Measurements from ENCODE around the gene ANO3. TPM values are rescaled to one million over a fixed set of nuclear protein-coding genes. Genes with fewer than 3 reads are reported as not detected.

The ANO3 gene
- total and polyA plus RNA-seq, 2 donors (not counting 3 experiments of a cell fraction or from before 2014, with no cell fraction given), result not detected

- DNase-seq (ENCODE audit: low read depth, low spot score), result no peak
- Histone ChIP-seq H2AFZ (ENCODE audit: low read depth, low read length) (no peak overlapping the region), H3K9me3 (replicated peaks; ENCODE audit: control insufficient read depth, insufficient read depth, low read length) (no peaks in the 10 kb centered on the region), H3K27me3 (ENCODE audit: control insufficient read depth in 2 of 2, insufficient read depth in 2 of 2, low read length in 2 of 2) (no peaks in the 10 kb centered on the region), H3K36me3 (ENCODE audit: control insufficient read depth in 2 of 2, extremely low read depth in 1 of 2, insufficient read depth in 2 of 2, low read length in 2 of 2) (no peaks in the 10 kb centered on the region), H3K27ac (ENCODE audit: insufficient read depth, low read depth, low read length) (no peak overlapping the region), H3K79me2 (ENCODE audit: control insufficient read depth, insufficient read depth, low read length) (no peaks in the 10 kb centered on the region), H3K4me1 (ENCODE audit: control insufficient read depth, extremely low read depth, insufficient read depth, low read length) (no peaks in the 10 kb centered on the region), H3K4me2 (ENCODE audit: insufficient read depth, low read length) (no peak overlapping the region), H3K9me1 (replicated peaks; ENCODE audit: control insufficient read depth, extremely low read depth, insufficient read depth, low read length) (no peaks in the 10 kb centered on the region), H3K4me3 (replicated peaks in 1 of 3; ENCODE audit: insufficient read depth in 1 of 3, low read depth in 1 of 3, low read length in 3 of 3) (no peak overlapping the region), H4K20me1 (replicated peaks; ENCODE audit: control insufficient read depth, extremely low read depth, insufficient read depth, low read length) (no peaks in the 10 kb centered on the region), H3K9ac (replicated peaks; ENCODE audit: extremely low read depth, insufficient read depth, low read length) (no peak overlapping the region)
- FAIRE-seq, result no peak
- ChIA-PET CTCF (no interaction called here), POLR2A (no interaction called here)
- TF ChIP-seq, protein P1, sequence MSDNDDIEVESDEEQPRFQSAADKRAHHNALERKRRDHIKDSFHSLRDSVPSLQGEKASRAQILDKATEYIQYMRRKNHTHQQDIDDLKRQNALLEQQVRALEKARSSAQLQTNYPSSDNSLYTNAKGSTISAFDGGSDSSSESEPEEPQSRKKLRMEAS (IDR thresholded peaks at IDR 0.05; ENCODE audit: insufficient read depth, insufficient read length), result no peak
- TF ChIP-seq JUN (IDR thresholded peaks at IDR 0.05; ENCODE audit: borderline replicate concordance, insufficient read depth, insufficient read length, low read depth) (no peak), FOS (IDR thresholded peaks at IDR 0.05; ENCODE audit: borderline replicate concordance, insufficient read depth, low read length) (no peak), POLR2A (IDR thresholded peaks at IDR 0.05; ENCODE audit: low read depth, low read length) (no peak), MYC (IDR thresholded peaks at IDR 0.05; ENCODE audit: low read depth, low read length) (no peak), GATA2 (IDR thresholded peaks at IDR 0.05; ENCODE audit: insufficient read depth, insufficient read length, low read depth, low read length) (no peak), POLR2AphosphoS5 (IDR thresholded peaks at IDR 0.05; ENCODE audit: insufficient read depth, low read depth, low read length) (no peak)
- intact Hi-C loops (cut with micrococcal nuclease) (no loop called here), dilution Hi-C loops (cut with MboI; ENCODE audit: extremely low pct_ligation_motif_present, low sequenced_read_pairs) (no loop called here)
- no TSS peak for BruUV-seq (replicated peaks)
Measured at GRCh38 chr11:26580929-26581328, 249.0 kb downstream of the ANO3 start.

DNA sequence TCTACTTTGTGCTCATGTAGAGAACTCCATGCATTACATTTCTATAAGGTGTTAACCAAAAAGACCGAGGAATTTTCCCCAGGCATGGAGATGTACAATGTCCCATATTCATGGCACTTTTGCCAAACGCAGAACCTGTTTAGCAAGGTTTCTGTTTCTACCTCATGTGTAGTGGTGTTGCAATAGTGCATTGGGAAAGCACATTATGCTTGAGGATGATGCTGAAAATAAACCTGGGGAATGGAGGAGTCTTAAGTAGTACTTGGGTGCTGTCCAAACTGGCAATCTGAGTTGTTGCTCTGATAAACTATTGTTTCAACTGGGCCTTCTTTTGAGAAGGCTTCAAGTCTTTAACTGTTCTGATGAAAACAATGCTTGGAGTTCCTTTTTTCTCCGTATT, 251.6 kb downstream of the ANO3 start:
- POLR2A ChIA-PET, result no interaction called here
- Histone ChIP-seq H3K9me1 (replicated peaks; ENCODE audit: control insufficient read depth, extremely low read depth, insufficient read depth, low read length) (no peaks in the 10 kb centered on the region), H3K27ac (ENCODE audit: insufficient read depth, low read depth, low read length) (no peak overlapping the region), H3K4me3 (replicated peaks in 1 of 3; ENCODE audit: insufficient read depth in 1 of 3, low read depth in 1 of 3, low read length in 3 of 3) (no peak overlapping the region), H3K9me3 (replicated peaks; ENCODE audit: control insufficient read depth, insufficient read depth, low read length) (peaks cover 2% of the 10 kb centered on the region), H4K20me1 (replicated peaks; ENCODE audit: control insufficient read depth, extremely low read depth, insufficient read depth, low read length) (no peaks in the 10 kb centered on the region), H3K4me2 (ENCODE audit: insufficient read depth, low read length) (no peak overlapping the region), H3K36me3 (ENCODE audit: control insufficient read depth in 2 of 2, extremely low read depth in 1 of 2, insufficient read depth in 2 of 2, low read length in 2 of 2) (no peaks in the 10 kb centered on the region), H3K27me3 (ENCODE audit: control insufficient read depth in 2 of 2, insufficient read depth in 2 of 2, low read length in 2 of 2) (no peaks in the 10 kb centered on the region), H3K79me2 (ENCODE audit: control insufficient read depth, insufficient read depth, low read length) (no peaks in the 10 kb centered on the region), H2AFZ (ENCODE audit: low read depth, low read length) (no peak overlapping the region), H3K9ac (replicated peaks; ENCODE audit: extremely low read depth, insufficient read depth, low read length) (no peak overlapping the region), H3K4me1 (ENCODE audit: control insufficient read depth, extremely low read depth, insufficient read depth, low read length) (no peaks in the 10 kb centered on the region)
- dilution Hi-C loops (cut with MboI; ENCODE audit: extremely low pct_ligation_motif_present, low sequenced_read_pairs), result no loop called here
- intact Hi-C loops (cut with micrococcal nuclease), result no loop called here
- FAIRE-seq (no peak), DNase-seq (ENCODE audit: low read depth, low spot score) (no peak)
- CTCF ChIA-PET, result no interaction called here
- BruUV-seq (replicated peaks), result no TSS peak
- TF ChIP-seq, protein P2, sequence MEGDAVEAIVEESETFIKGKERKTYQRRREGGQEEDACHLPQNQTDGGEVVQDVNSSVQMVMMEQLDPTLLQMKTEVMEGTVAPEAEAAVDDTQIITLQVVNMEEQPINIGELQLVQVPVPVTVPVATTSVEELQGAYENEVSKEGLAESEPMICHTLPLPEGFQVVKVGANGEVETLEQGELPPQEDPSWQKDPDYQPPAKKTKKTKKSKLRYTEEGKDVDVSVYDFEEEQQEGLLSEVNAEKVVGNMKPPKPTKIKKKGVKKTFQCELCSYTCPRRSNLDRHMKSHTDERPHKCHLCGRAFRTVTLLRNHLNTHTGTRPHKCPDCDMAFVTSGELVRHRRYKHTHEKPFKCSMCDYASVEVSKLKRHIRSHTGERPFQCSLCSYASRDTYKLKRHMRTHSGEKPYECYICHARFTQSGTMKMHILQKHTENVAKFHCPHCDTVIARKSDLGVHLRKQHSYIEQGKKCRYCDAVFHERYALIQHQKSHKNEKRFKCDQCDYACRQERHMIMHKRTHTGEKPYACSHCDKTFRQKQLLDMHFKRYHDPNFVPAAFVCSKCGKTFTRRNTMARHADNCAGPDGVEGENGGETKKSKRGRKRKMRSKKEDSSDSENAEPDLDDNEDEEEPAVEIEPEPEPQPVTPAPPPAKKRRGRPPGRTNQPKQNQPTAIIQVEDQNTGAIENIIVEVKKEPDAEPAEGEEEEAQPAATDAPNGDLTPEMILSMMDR (IDR thresholded peaks at IDR 0.05; ENCODE audit: extremely low read depth in 1 of 2, insufficient read depth in 1 of 2, low read depth in 1 of 2, low read length in 2 of 2), result no peak
- no peak for TF ChIP-seq GATA2 (IDR thresholded peaks at IDR 0.05; ENCODE audit: insufficient read depth, insufficient read length, low read depth, low read length)
- no peak for TF ChIP-seq MYC (IDR thresholded peaks at IDR 0.05; ENCODE audit: low read depth, low read length)
- TF ChIP-seq, protein P1 (IDR thresholded peaks at IDR 0.05; ENCODE audit: insufficient read depth, insufficient read length), result no peak
- TF ChIP-seq FOS (IDR thresholded peaks at IDR 0.05; ENCODE audit: borderline replicate concordance, insufficient read depth, low read length), result no peak
- TF ChIP-seq EZH2 (IDR thresholded peaks at IDR 0.05; ENCODE audit: borderline replicate concordance, low read depth, low read length, severe bottlenecking), result no peak
- TF ChIP-seq POLR2A (IDR thresholded peaks at IDR 0.05; ENCODE audit: low read depth, low read length), result no peak
- no peak for TF ChIP-seq JUN (IDR thresholded peaks at IDR 0.05; ENCODE audit: borderline replicate concordance, insufficient read depth, insufficient read length, low read depth)
- TF ChIP-seq POLR2AphosphoS5 (IDR thresholded peaks at IDR 0.05; ENCODE audit: insufficient read depth, low read depth, low read length), result no peak

Data from endothelial cell of umbilical vein (primary cell).